GM12878 (cell line): ENCODE measurements around the gene PROX1. TPM values are rescaled to one million over a fixed set of nuclear protein-coding genes. Genes with fewer than 3 reads are reported as not detected.

ENCODE experiments used
- ATAC-seq: fragments of 200-7000 bp; cut with Tn5 transposase; 3 replicates; pipeline ENCODE4 v1.9.1; 2020; ENCODE audit warnings: mild to moderate bottlenecking, moderate library complexity
- BruUV-seq: library from RNA; stranded (reverse); fragments of 400-500 nt; replicated peaks from 2 replicates; lab custom pipeline; 2021; lab: Mats Ljungman, UMichigan
- CTCF ChIA-PET: fragments of 300-600 bp; sonication (Branson Sonifier 250); formaldehyde crosslinking; extraction: SDS; loops from one replicate; lab custom pipeline; 2021; ENCODE audit warnings: inconsistent platforms; lab: Yijun Ruan, JAX
- POLR2A ChIA-PET: fragments of 350-600 bp; formaldehyde crosslinking; extraction: SDS; loops from one replicate; lab custom pipeline; 2021; ENCODE audit warnings: inconsistent platforms; lab: Charles Lee
- RAD21 ChIA-PET: fragments of 300-600 bp; sonication (Branson Sonifier 250); formaldehyde crosslinking; loops from one replicate; lab custom pipeline; 2023; ENCODE audit warnings: antibody characterized with exemption; ENCODE audit not compliant: unreplicated experiment; lab: Charles Lee
- SMC1A ChIA-PET: fragments of 300-600 bp; sonication (Branson Sonifier 250); formaldehyde crosslinking; loops from one replicate; lab custom pipeline; 2023; ENCODE audit not compliant: unreplicated experiment, uncharacterized antibody; lab: Charles Lee
- DNase-seq: peaks from one replicate; pipeline ENCODE4 v3.0.0-alpha.2; 2011; ENCODE audit warnings: low read depth, low spot score
- FAIRE-seq: peaks from 3 replicates; lab custom pipeline; 2011; peaks lifted over from hg19 to GRCh38; lab: Jason Lieb, UNC
- H2AFZ ChIP-seq: 2 replicates; pipeline ENCODE4 v1.6.0; 2011; ENCODE audit warnings: low read depth, low read length, control low read depth; ENCODE audit not compliant: control insufficient read depth
- H3K27ac ChIP-seq: 2 replicates; pipeline ENCODE4 v1.5.1; 2011; ENCODE audit warnings: control low read depth; ENCODE audit not compliant: control insufficient read depth, insufficient read depth
- H3K27me3 ChIP-seq, 2 experiments: replicated peaks in 1 of 2; 2 replicates each; pipeline versions ENCODE4 v1.6.0 to v1.6.1; 2011; ENCODE audit warnings: low read length in 1 of 2; ENCODE audit not compliant: control insufficient read depth in 2 of 2, insufficient read depth in 2 of 2
- H3K36me3 ChIP-seq, 2 experiments: 2 replicates each; pipeline ENCODE4 v1.5.1; 2011; ENCODE audit warnings: low read length in 1 of 2; ENCODE audit not compliant: control insufficient read depth in 2 of 2, insufficient read depth in 2 of 2
- H3K4me1 ChIP-seq: 2 replicates; pipeline ENCODE4 v1.6.1; 2011; ENCODE audit warnings: mild to moderate bottlenecking, low read length, moderate library complexity, mixed read lengths; ENCODE audit not compliant: control insufficient read depth, insufficient read depth
- H3K4me2 ChIP-seq: 2 replicates; pipeline ENCODE4 v1.6.0; 2011; ENCODE audit warnings: control low read depth; ENCODE audit not compliant: control insufficient read depth, insufficient read depth
- H3K4me3 ChIP-seq: fragments of 200-600 bp; sonication (generic); 2 replicates; pipeline ENCODE4 v1.5.1; 2016
- H3K79me2 ChIP-seq: 2 replicates; pipeline ENCODE4 v1.6.0; 2011; ENCODE audit warnings: low read length; ENCODE audit not compliant: control insufficient read depth, insufficient read depth
- H3K9ac ChIP-seq: 2 replicates; pipeline ENCODE4 v1.8.0; 2011; ENCODE audit warnings: low read length, control low read depth, mixed read lengths; ENCODE audit not compliant: control insufficient read depth, insufficient read depth
- H3K9me3 ChIP-seq: replicated peaks from 3 replicates; pipeline ENCODE4 v1.5.1; 2011; ENCODE audit warnings: mild to moderate bottlenecking, low read length; ENCODE audit not compliant: control insufficient read depth, insufficient read depth
- H4K20me1 ChIP-seq: 2 replicates; pipeline ENCODE4 v1.6.0; 2011; ENCODE audit not compliant: control insufficient read depth, insufficient read depth
- CREM ChIP-seq: IDR thresholded peaks from 2 replicates; pipeline ENCODE4 v1.6.1; 2014; ENCODE audit warnings: antibody characterized with exemption, low read depth
- EGR1 ChIP-seq, 2 experiments: IDR thresholded peaks; 1 replicate in 1 of 2; 2 replicates in 1 of 2; pipeline ENCODE4 v1.6.1; 2011 to 2012; ENCODE audit warnings: low read depth in 2 of 2, low read length in 2 of 2, borderline replicate concordance in 1 of 2, mild to moderate bottlenecking in 1 of 2, moderate library complexity in 1 of 2
- HDAC6 ChIP-seq: fragments of 200-600 bp; sonication (generic); IDR thresholded peaks from one replicate; pipeline ENCODE4 v1.8.0; 2017; ENCODE audit warnings: antibody characterized with exemption; ENCODE audit not compliant: unreplicated experiment
- MAX ChIP-seq: IDR thresholded peaks from 2 replicates; pipeline ENCODE4 v1.6.1; 2012; ENCODE audit warnings: low read depth, low read length, improper control_type of control experiment
- NBN ChIP-seq: fragments of 450-650 bp; IDR thresholded peaks from 2 replicates; pipeline ENCODE4 v1.6.1; 2016
- PAX8 ChIP-seq: fragments of 450-650 bp; IDR thresholded peaks from 2 replicates; pipeline ENCODE4 v1.6.1; 2017; ENCODE audit warnings: mild to moderate bottlenecking, moderate library complexity
- POU2F2 ChIP-seq: IDR thresholded peaks from 3 replicates; pipeline ENCODE4 v1.6.1; 2011; ENCODE audit warnings: low read depth, mild to moderate bottlenecking, low read length, borderline replicate concordance
- PRDM15 ChIP-seq: fragments of 450-650 bp; formaldehyde crosslinking; IDR thresholded peaks from 2 replicates; pipeline ENCODE4 v1.4.0; 2020; ENCODE audit warnings: mild to moderate bottlenecking, moderate library complexity
- RAD51 ChIP-seq: fragments of 450-650 bp; IDR thresholded peaks from 2 replicates; pipeline ENCODE4 v1.6.1; 2016; ENCODE audit warnings: moderate library complexity, mild to moderate bottlenecking, inconsistent platforms
- SRF ChIP-seq, 2 experiments: IDR thresholded peaks; 2 replicates each; pipeline ENCODE4 v1.6.1; 2011; ENCODE audit warnings: low read depth in 2 of 2, low read length in 2 of 2, mild to moderate bottlenecking in 1 of 2, moderate library complexity in 1 of 2
- SUPT20H ChIP-seq: IDR thresholded peaks from 2 replicates; pipeline ENCODE4 v1.6.1; 2011; ENCODE audit warnings: low read depth, mild to moderate bottlenecking, low read length, moderate library complexity, borderline replicate concordance; ENCODE audit not compliant: control insufficient read depth
- USF2 ChIP-seq: IDR thresholded peaks from 2 replicates; pipeline ENCODE4 v1.6.1; 2011; ENCODE audit warnings: low read depth, low read length, improper control_type of control experiment, borderline replicate concordance
- ZBTB40 ChIP-seq: fragments of 450-650 bp; IDR thresholded peaks from 2 replicates; pipeline ENCODE4 v1.6.1; 2016; ENCODE audit warnings: mild to moderate bottlenecking, moderate library complexity, borderline replicate concordance
- WGBS: methylation state at CpG from one replicate; pipeline ENCODE4 v1.1.6; 2016; ENCODE audit warnings: low lambda C conversion rate; ENCODE audit not compliant: insufficient replicate concordance, insufficient coverage; ENCODE audit errors: missing lambda C conversion rate; 5-methylcytosine and 5-hydroxymethylcytosine counted together
- in situ Hi-C: fragments of 300-500 bp; cut with MboI; formaldehyde crosslinking; loops from 9 replicates; pipeline ENCODE4 v1.14.3; 2018; ENCODE audit warnings: mixed read lengths
- intact Hi-C: fragments of 100-400 bp; cut with micrococcal nuclease; formaldehyde crosslinking; loops from one replicate; pipeline ENCODE4 v1.14.2; 2022; ENCODE audit not compliant: unreplicated experiment
- polyA plus RNA-seq, 11 experiments: library from polyadenylated mRNA; depleted of rRNA in 4 of 11; unstranded in 6 of 11; stranded (reverse) in 5 of 11; fragments of >200 nt; fragmentation: Nextera tagmentation in 4 of 11; fragmentation: Illumina TruSeq in 1 of 11; extraction: Ambion mirVana in 4 of 11; extraction: Trizol in 1 of 11; gene quantifications; 1 replicate in 1 of 11; 2 replicates in 10 of 11; pipeline versions ENCODE4 v1.2.1 to v1.2.3, GENCODE V29; 2011 to 2016; ENCODE audit warnings: inconsistent platforms in 2 of 11, missing spikeins in 2 of 11, low read depth in 1 of 11
- total RNA-seq, 4 experiments: library from RNA; depleted of rRNA in 3 of 4; stranded (reverse); fragments of >200 nt in 3 of 4; fragmentation: Illumina TruSeq in 1 of 4; extraction: Trizol in 1 of 4; gene quantifications; 2 replicates each; pipeline versions ENCODE4 v1.2.1 to v1.2.3, GENCODE V29; 2013 to 2021

PROX1 gene
- total and polyA plus RNA-seq, 10 of the 15 experiments (the other 5 are each of a cell fraction or from before 2014, with no cell fraction given), result under 0.01 to 0.44 (median 0.03) TPM; not detected in 4

- WGBS, result 21% methylated on average over 2 of the region's 2 CpGs
- H3K4me3 ChIP-seq, result no peak overlapping the region
- POLR2A ChIA-PET, result no interaction called here
- BruUV-seq, result no TSS peak
- no peak for FAIRE-seq
- no peaks in the 10 kb centered on the region for H3K9me3 ChIP-seq
- RAD21 ChIA-PET, result no interaction called here
- TF ChIP-seq CREM, result no peak
- TF ChIP-seq MAX, result no peak
- no peak for TF ChIP-seq SUPT20H
- no peak for TF ChIP-seq PAX8
- no peak for TF ChIP-seq PRDM15 (CRISPR knock-in tag)
- no peak for TF ChIP-seq NBN
- TF ChIP-seq ZBTB40, result no peak
- TF ChIP-seq EGR1 (IDR thresholded peaks at IDR 0.05; ENCODE audit: borderline replicate concordance in 1 of 2, low read depth in 2 of 2, low read length in 2 of 2), result no peak
- TF ChIP-seq RAD51, result no peak
- no peak for TF ChIP-seq SRF (IDR thresholded peaks at IDR 0.05; ENCODE audit: low read depth in 2 of 2, low read length in 2 of 2)
- TF ChIP-seq POU2F2, result no peak
- TF ChIP-seq HDAC6, result no peak
- no peak for TF ChIP-seq USF2
- H3K4me2 ChIP-seq, result no peak overlapping the region
- CTCF ChIA-PET, result no interaction called here
- no peak overlapping the region for H3K9ac ChIP-seq
- intact Hi-C loops (no loop called here), in situ Hi-C loops (no loop called here)
- no peaks in the 10 kb centered on the region for H3K79me2 ChIP-seq
- no peak overlapping the region for H2AFZ ChIP-seq
- no peak for DNase-seq
- SMC1A ChIA-PET, result no interaction called here
- peaks cover 0 to 4% of the 10 kb centered on the region in 2 experiments; a peak in 1 of 4 replicates for H3K27me3 ChIP-seq
- H4K20me1 ChIP-seq, result no peaks in the 10 kb centered on the region
- no peaks in the 10 kb centered on the region for H3K36me3 ChIP-seq
- no peak for ATAC-seq
- no peak overlapping the region for H3K27ac ChIP-seq
- no peaks in the 10 kb centered on the region for H3K4me1 ChIP-seq
Observed at GRCh38 chr1:214010717-214011116, 22.9 kb downstream of the PROX1 start.
